Cardiac muscle cell (in vitro differentiated cells and primary cell): Measurements from ENCODE around the gene HKDC1. TPM values are rescaled to one million over a fixed set of nuclear protein-coding genes. Genes with fewer than 3 reads are reported as not detected.
"Not testable (repeated sequence)": the region's sequence is repeated elsewhere in the genome, so short reads cannot be mapped to it uniquely, and the experiment has no call there.

ENCODE experiments used
- DNase-seq, 2 donors: peaks; one replicate each; pipeline versions ENCODE4 v3.0.0 to v3.0.0-alpha.2; 2010 to 2017; ENCODE audit warnings: low read depth in 1 of 2, low spot score in 1 of 2
- H3K27ac ChIP-seq: fragments of 200-600 bp; sonication (generic); 2 replicates; pipeline ENCODE4 v1.5.1; 2016
- H3K27me3 ChIP-seq: fragments of 200-600 bp; sonication (generic); 2 replicates; pipeline ENCODE4 v1.6.0; 2016; ENCODE audit warnings: control low read depth
- H3K36me3 ChIP-seq: fragments of 200-600 bp; sonication (generic); 2 replicates; pipeline ENCODE4 v1.5.1; 2016; ENCODE audit warnings: control low read depth
- H3K4me1 ChIP-seq: fragments of 200-600 bp; sonication (generic); 2 replicates; pipeline ENCODE4 v1.8.1; 2017; ENCODE audit warnings: low read depth, mild to moderate bottlenecking, mixed run types
- H3K4me3 ChIP-seq: fragments of 200-600 bp; sonication (generic); 2 replicates; pipeline ENCODE4 v1.5.1; 2016; ENCODE audit warnings: mild to moderate bottlenecking
- H3K9me3 ChIP-seq: fragments of 200-600 bp; sonication (generic); 2 replicates; pipeline ENCODE4 v1.5.1; 2017; ENCODE audit warnings: low read depth, mild to moderate bottlenecking, control low read depth
- CTCF ChIP-seq: IDR thresholded peaks from 2 replicates; pipeline ENCODE4 v1.5.1; 2012; ENCODE audit warnings: low read depth, mild to moderate bottlenecking, low read length
- polyA plus RNA-seq: library from polyadenylated mRNA; unstranded; fragments of >200 nt; fragmentation: Nextera tagmentation; extraction: Ambion mirVana; gene quantifications from 2 replicates; pipeline ENCODE4 v1.2.1, GENCODE V29; 2016
- total RNA-seq: library from RNA; depleted of rRNA; stranded (reverse); fragments of >200 nt; gene quantifications from 2 replicates; pipeline ENCODE4 v1.2.3, GENCODE V29; 2016

HKDC1 gene
- total and polyA plus RNA-seq, 2 experiments from 2014 or later, result not detected

- no peaks in the 10 kb centered on the region for H3K27me3 ChIP-seq
- no peak for TF ChIP-seq CTCF
- DNase-seq, result no peak
Observed at GRCh38 chr10:69248117-69248730, 28.1 kb downstream of the HKDC1 start.

GRCh38 chr10:69250041-69250440 lies 29.9 kb downstream of the HKDC1 start:
- Histone ChIP-seq H3K36me3 (no peaks in the 10 kb centered on the region), H3K4me3 (no peak overlapping the region), H3K27me3 (no peaks in the 10 kb centered on the region), H3K4me1 (no peaks in the 10 kb centered on the region), H3K9me3 (no peaks in the 10 kb centered on the region), H3K27ac (no peak overlapping the region)
- no peak for DNase-seq
- TF ChIP-seq CTCF, result no peak

More at GRCh38 chr10:69248117-69248730, 28.1 kb downstream of the HKDC1 start:
- no peaks in the 10 kb centered on the region for H3K9me3 ChIP-seq
- H3K27ac ChIP-seq, result no peak overlapping the region
- no peaks in the 10 kb centered on the region for H3K36me3 ChIP-seq
- no peaks in the 10 kb centered on the region for H3K4me1 ChIP-seq
- no peak overlapping the region for H3K4me3 ChIP-seq

- DNase-seq, H3K36me3 ChIP-seq, H3K9me3 ChIP-seq, H3K4me3 ChIP-seq, H3K27ac ChIP-seq, H3K27me3 ChIP-seq, H3K4me1 ChIP-seq: not testable (repeated sequence)
Observed at GRCh38 chr10:69251417-69251816, 31.3 kb downstream of the HKDC1 start.

- DNase-seq, result no peak
- Histone ChIP-seq H3K9me3 (no peaks in the 10 kb centered on the region), H3K27ac (no peak overlapping the region), H3K4me1 (no peaks in the 10 kb centered on the region), H3K4me3 (no peak overlapping the region), H3K36me3 (no peaks in the 10 kb centered on the region), H3K27me3 (no peaks in the 10 kb centered on the region)
- TF ChIP-seq CTCF, result no peak
Observed at GRCh38 chr10:69253171-69253570, 33.0 kb downstream of the HKDC1 start.

GRCh38 chr10:69254877-69255276 lies 34.7 kb downstream of the HKDC1 start:
- Histone ChIP-seq H3K4me3 (no peak overlapping the region), H3K9me3 (no peaks in the 10 kb centered on the region), H3K36me3 (no peaks in the 10 kb centered on the region), H3K4me1 (no peaks in the 10 kb centered on the region), H3K27ac (no peak overlapping the region), H3K27me3 (no peaks in the 10 kb centered on the region)
- no peak for DNase-seq
- no peak for TF ChIP-seq CTCF

GRCh38 chr10:69259547-69260243 lies 39.6 kb downstream of the HKDC1 start:
- H3K27me3 ChIP-seq, result no peaks in the 10 kb centered on the region
- no peak overlapping the region for H3K4me3 ChIP-seq
- TF ChIP-seq CTCF, result no peak
- H3K36me3 ChIP-seq, result no peaks in the 10 kb centered on the region
- H3K27ac ChIP-seq, result no peak overlapping the region
- DNase-seq, result no peak
- no peaks in the 10 kb centered on the region for H3K4me1 ChIP-seq
- no peaks in the 10 kb centered on the region for H3K9me3 ChIP-seq
